Measurements from ENCODE around the gene MYH11.
A peak's percentile ranks its signal among the peaks of the same experiment; 100 is the strongest.

MYH11 gene

DNA sequence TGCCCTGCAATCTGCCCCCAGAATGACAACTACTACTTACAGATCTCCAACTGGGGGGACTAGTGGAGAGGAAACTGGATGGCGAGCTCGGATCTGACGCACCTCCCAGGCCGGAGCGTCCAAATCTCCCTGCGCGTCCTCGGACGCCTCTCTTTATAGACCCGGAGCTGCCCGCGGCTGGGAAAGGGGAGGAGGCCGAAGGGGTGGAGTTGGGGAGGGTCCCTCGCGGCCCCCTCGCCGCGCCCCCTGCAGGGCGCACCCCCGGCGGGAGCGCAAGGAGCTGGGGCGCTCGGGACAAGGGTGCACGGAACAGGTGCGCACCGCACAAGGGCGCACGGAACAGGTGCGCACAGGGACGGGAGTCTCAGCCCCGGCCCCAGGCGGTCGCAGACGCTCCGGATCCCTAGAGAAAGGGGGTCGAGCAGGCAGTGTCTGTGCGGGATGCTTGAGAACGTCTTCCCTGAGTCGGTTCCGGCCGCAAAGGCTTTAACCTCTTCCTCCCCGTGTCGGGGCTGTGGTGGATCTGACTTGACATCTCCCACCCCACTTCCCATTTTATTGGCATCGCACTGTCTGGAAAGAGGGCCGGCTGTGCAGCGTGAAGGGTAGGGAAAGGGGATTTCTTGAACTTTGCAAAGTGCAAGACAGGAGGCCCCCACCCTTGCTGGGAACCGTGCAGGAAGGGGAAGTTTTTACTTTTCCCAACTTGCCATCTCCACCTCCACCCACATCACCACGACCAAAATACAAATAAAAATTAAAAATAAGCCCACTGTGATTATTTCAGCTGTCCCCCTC, at the start of gene MYH11:
TSS of gene MYH11 (minus strand) at position 128 of the 798 bp plus-strand sequence. CDS start 18,776 bp downstream, outside the sequence.
- DNase-seq = no peak

DNA sequence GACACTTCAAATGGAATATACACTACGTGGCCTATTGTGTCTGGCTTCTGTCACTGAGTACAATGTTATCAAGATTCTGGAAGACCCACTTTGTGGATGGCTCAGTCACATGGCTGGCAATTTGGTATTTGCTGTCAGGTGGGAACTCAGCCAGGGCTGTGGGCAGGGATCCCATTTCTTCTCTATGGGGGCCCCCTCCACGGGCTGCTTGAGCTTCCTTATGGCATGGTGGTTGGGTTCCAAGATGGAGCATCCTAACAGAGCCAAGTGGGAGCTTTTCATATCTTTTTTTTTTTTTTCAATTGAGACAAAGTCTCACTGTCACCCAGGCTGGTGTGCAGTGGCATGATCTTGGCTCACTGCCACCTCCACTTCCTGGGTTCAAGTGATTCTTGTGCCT, 49.6 kb upstream of the MYH11 start:
- no peak for DNase-seq

DNA sequence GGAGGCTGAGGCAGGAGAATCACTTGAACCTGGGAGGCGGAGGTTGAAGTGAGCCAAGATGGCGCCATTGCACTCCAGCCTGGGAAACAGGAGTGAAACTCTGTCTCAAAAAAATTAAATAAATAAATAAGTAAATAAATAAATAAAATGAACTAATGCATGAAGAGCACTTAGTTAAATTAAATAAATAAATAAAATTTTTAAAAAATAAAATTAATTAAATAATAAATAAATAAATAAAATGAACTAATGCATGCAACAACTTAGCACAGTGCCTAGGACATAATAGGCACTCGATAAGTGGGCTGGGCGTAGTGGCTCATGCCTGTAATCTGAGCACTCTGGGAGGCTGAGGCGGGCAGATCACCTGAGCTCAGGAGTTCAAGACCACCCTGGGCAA, 47.1 kb upstream of the MYH11 start:
- DNase-seq = no peak

DNA sequence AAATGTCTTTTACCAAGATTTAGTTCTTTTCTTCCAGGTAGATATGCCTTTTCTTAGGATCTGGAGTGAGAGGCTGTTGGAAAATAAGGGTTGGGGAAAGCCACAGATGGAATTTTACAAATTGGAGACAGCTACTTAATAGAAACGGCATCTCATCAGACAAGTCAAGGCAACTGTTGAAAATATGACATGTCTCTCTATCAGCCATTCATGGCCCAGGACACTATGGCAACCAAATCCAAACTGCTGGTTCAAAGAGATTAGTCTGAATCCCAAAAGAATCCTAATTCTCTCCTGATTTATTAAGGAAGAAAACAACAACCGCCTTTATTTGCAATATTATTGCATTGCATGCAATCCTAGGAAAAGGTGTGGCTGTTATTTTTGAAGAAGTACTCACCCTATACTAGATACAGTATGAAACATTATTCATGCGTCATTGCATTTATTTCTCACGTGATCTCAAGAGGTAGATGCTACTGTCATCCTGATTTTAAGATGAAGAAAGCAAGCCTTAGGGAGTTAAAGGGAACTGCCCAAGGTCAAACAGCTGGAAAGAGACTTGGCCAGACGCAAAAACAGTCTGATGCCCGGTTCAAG, 44.2 kb upstream of the MYH11 start:
- no peak for DNase-seq

DNA sequence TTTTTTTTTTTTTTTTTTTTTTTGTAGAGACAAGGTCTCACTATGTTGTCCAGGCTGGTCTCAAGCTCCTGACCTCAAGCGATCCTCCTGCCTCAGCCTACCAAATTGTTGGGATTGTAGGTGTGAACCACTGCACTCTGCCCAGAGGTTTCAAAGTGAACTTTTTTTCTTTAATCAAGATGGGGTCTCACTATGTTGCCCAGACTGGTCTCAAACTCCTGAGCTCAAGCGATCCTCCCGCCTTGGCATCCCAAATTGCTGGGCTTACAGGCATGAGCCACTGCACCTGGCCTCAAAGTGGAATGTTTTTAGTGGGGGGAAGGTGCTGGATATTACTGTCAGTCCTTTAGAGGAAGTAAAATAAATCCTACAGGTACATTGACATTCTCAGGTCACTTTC, 43.5 kb upstream of the MYH11 start:
- no peak for DNase-seq

DNA sequence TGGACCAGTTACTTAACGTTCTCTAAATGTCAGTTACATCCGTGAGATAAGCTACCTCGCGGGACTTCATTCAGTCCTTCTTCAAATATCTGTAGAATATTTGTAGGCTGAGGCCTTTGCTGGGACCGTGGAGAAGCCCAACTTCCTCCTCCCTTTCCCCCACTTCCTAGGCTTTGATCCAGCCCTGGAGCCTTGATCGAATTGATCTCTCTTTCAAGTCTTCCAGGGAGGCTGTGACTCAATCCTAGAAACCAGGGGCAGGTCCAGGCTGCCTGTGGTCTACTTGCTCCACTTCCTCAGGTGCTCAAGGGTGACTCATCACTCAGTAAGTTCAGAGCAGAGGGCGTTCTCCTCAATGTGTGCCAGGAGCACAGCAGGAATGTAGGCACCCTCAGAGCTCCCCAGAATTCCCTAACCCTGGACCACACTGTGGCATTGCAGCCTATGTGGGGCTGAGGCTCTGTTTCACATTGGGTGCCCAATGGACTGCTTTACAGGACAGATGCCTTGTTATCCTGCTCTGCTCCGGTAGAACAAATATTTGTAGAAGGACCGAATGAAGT, 42.8 kb upstream of the MYH11 start:
- DNase-seq = peak in 1 of 2 experiments; percentile 13

DNA sequence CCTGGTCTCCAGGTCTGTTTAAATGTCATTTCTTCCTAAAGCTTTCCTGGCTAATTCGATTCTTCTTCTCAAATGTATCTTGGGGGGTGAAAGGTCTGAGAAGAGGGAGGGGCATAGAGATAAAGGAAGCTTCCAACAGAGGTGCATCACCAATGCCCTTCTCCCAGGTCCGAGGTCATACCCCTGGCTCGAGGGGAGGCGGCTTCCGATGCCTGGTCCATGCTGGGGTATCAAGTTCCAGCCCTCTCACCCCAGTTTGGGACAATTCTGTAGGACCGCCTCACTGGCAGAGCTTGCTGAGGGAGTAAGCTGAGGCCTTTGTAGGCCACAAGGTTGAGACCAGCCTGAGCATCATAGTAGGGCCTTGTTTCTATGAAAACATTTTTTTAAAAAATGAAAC, 41.8 kb upstream of the MYH11 start:
- DNase-seq = no peak

DNA sequence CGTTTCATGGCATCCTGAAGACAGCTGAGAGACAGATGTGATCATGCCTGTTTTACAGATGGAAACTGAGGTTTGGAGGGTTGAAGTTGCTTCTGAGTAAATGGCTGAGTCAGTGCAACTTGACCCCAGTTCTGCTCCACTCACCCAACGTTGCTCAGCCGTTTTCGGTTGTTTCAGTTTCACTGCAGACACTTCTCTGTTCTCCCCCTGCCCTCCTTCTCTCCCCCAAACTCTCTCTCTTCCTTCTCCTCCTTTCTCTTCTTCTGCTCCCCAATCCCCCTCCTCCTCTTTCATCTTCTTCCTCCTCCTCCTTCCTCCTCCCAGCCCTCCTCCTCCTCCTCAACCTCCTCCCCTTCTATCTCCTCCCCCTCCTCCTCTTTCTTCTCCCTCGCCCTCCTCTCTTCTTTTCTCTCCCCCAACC, 41.0 kb upstream of the MYH11 start:
- DNase-seq = no peak

DNA sequence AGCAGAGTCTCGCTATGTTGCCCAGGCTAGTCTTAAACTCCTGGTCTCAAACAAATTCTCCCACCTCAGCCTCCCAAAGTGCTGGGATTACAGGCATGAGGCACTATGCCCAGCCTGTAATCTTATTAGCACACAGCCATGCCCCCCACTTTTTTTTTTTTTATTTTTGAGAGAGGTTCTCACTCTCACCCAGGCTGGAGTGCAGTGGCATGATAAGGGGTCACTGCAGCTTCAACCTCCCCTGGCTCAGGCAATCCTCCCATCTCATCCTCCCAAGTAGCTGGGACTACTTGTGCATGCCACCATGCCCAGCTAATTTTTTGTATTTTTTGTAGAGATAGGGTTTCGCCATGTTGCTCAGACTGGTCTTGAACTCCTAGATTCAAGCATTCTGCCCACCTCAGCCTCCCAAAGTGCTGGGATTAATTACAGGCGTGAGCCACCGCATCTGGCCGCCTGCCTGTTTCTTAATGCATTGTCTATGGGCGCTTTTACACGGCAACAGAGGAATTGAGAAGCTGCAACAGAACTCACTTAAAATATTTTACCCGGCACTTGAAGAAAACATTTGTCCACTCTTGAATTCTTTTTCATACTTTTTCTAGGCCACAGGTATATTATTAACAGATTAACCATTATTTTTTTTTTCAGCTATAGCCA, 40.4 kb upstream of the MYH11 start:
- DNase-seq = no peak

DNA sequence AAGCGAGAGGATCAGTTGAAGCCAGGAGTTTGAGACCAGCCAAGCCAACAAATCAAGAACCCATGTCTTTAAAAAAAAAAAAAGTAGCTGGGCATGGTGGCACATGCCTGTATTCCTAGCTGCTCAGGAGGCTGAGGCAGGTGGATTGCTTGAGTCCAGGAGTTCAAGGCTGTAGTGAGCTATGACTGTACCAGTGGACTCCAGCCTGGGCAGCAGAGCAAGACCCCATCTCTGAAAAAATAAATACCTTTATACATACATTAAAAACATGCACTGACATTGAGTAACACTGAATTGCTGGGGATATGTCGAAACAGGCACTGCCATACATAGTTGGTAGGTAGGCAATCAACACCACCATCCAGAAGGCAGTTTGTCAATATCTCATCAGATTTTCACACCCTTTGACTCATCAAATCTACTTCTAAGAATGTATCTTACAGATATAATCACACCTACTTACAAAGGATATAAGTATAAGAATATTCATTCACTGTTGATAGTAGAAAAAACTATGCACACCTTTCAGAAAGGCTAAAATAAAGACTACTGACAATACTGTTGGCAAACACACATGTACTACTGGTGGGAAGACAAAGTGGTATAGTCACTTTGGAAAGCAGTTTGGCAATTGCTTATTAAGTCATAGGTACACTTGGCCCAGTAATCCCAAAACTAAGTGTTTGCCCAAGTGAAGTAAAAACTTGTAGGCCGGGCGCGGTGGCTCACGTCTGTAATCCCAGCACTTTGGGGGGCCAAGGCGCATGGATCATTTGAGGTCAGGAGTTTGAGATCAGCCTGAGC, 37.9 kb upstream of the MYH11 start:
- DNase-seq = peak; percentile 26 to 40

DNA sequence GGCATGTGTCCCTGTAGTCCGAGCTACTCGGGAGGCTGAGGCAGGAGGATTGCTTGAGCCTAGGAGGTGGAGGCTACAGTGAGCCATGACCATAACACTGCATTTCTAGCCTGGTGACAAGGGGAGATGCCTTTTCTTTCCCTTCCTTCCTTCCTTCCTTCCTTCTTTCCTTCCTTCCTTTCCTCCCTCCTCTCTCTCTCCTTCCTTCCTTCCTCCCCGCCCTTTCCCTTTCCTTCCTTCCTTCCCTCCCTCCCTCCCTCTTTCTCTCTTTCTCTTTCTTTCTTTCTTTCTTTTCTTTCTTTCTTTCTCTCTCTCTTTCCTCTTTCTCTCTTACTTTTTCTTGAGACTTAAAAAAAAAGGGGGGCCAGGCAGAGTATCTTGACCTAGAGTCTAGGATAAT, 34.7 kb upstream of the MYH11 start:
- DNase-seq = no peak

DNA sequence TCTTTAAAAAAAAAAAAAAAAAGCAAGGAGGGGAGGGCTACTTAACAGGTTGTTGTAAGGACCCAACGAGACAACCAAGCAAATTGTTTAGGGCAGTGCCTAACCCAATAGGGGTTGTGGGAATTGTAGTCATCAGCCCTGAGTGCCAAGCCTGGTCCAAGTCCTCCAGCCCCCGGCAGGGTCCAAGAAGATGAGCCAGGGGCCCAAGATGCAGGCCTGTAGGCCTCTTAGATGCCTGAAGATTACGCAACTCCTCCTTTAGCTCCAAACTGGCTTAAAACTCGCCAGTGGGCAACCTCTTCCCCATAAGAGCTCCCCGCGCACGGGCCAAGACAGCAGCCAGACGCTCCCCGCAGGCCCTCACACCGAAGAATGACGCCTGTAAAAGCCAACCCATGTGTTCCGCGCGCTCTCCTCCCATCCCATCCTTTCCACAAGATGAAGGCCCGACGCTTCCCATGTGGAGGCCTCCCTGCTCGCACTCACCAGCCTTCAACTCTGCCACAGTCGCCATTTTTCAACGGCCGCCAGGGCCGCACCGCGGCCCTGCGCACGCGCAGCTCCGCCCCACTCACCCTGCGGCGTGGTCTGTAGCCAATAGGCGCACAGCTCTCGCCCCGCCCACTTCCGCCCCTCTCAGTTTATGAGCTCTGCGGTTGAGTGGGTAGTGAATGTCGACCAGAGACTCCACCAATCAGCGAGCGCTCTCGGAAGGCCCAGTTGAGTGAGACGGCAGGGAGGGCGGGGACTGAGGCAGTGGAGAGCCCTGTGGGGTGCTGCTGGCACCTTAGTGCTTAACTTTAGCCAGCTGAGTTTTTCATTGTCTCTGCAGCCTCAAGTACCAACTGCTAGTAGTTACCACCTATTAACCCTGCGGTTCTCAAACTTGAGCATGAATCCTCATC, 31.5 kb upstream of the MYH11 start, which contains the start of gene CEP20:
TSS of gene CEP20 (minus strand) at position 532 of the 905 bp plus-strand sequence. CDS start at position 514, 18 bp downstream.
- DNase-seq = peak; percentile 98

DNA sequence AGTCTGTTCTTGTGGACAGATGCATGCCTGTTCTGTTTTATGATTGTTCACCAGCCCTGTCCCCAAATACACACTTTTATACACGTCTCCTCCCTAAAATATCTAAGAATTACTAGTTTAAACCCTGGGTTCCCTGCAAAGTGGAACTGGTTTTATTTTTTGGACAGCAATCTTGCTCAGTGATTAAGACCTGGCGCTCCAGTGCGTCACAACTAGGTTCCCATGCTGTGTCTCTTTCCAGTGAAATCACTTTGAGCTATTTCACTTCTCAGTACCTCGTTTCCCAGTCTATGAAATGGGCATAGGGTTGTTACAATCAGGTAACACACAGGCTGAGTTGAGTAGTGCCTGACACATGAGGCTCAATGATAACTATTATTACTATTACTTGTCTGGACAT, 30.5 kb upstream of the MYH11 start:
- no peak for DNase-seq

DNA sequence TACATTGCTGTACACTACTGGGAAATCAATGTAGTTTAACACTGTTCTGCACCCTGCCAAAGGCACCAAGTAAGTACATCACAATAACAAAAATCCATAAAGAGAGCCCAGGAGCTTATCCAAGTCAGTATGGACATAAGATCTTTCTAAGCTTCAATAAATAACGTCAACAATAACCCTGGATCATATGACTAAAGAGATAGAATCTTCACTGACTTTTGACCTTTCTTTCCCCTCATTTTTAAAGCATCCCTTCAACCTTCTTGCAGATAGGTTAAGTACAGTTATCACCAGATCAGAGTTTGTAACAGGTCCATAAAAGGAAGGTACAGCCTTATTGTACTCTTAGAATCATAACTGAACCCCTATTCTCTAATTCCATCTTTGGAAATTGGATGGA, 29.2 kb upstream of the MYH11 start:
- no peak for DNase-seq

DNA sequence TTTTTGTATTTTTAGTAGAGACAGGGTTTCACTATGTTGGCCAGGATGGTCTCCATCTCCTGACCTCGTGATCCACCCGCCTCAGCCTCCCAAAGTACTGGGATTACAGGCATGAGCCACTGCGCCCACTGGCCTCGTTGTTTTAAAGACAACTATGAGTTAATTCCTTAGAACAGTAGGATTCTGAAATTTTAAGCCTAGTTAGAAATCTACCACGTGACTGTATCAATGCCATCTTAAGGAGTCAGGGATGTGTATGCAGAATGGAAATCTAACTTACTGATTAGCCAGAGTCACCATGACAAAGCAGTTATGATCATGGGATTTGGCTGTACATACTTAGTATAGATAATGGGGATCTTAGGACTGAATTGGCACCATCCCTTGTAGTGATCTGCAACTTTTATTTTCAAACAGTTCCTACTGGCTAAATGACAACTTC, 28.8 kb upstream of the MYH11 start:
- no peak for DNase-seq

DNA sequence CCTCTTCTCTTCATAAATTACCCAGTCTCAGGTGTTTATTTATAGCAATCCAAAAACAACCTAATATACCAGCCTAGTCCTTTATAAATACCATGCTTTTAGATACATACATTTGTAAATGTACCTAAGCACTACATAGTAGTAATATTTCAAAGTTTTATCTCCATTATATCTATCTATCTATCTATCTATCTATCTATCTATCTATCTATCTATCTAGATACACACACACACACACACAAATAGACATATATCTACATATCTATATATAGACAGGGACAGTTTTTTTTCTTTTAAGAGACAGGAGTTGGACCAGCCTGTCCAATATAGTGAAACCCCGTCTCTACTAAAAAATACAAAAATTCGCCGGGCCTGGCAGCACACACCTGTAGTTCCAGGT, 25.7 kb upstream of the MYH11 start:
- no peak for DNase-seq

DNA sequence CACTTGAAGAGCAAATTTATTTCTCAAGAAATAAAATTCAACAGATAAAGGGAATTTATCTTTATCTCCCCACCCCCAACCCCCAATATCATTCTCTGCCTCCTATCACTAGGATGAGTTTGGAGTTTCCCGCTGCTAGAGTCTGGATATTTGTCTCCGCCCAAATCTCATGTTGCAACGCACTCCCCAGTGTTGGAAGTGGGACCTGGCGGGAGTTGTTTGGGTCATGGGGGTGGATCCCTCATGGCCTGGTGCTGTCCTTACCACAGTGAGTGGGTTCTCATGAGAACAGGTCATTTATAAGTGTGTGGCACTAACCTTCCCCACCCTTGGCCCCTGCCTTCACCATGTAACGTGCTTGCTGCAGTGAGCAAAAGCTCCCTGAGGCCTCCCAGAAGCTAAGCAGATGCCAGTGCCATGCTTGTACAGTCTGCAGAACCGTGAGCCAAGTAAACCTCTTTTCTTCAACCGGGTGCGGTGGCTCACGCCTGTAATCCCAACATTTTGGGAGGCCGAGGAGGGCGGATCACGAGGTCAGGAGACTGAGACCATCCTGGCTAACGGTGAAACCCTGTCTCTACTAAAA, 25.1 kb upstream of the MYH11 start:
- no peak for DNase-seq

DNA sequence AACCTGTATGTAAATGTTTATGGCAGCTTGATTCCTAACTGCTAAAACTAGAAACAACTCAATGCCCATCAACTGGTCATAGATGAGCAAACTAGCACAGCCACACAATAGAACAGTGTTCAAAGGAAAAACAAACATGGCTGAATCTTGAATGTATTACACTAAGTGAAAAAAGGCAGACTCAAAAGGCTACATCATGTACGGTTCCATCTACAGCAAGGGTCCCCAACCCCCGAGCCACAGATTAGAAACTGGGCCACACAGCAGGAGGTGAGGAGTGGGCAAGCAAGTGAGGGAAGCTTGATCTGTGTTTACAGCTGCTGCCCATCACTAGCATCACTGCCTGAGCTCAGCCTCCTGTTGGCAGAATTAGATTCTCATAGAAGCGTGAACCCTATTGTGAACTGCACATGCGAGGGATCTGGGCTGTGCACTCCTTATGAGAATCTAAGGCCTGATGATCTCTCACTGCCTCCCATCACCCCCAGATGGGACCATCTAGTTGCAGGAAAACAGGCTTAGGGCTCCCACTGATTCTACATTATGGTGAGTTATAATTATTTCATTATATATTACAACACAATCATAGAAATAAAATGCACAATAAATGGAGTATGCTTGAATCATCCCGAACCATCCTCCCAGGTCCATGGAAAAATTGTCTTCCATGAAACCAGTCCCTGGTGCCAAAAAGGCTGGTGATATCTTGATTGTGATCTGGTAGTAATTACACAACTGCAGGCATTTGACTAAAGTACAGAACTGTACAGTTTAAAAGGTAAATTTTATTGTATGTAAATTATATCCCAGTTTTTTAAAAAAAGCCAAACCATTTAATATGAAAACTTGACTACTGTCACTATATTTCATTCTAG, 23.8 kb upstream of the MYH11 start:
- no peak for DNase-seq

DNA sequence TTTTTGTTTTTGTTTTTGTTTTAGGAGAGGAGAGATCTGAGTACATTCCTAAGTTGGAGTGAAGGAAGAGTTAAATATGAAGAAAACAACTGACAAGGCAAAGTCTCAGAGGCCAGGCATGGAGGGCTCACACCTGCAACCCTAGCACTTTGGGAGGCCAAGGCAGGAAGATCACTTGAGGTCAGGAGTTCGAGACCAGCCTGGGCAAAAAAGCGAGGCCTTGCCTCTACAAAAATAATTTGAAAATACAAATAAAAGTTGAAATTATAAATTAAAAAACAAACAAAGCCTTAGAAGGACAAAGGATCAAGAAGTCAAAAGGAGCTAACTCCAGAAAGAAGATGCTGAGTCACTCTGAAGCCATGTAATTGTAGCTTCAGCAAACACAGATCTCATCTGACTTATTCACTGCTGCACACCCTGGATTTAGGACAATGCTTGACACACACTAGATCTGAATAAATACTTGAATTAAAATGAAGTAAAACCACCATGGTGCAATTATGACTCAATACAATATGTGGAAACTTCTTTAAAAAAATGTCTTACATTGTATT, 22.5 kb upstream of the MYH11 start:
- peak; percentile 28 to 44 for DNase-seq

DNA sequence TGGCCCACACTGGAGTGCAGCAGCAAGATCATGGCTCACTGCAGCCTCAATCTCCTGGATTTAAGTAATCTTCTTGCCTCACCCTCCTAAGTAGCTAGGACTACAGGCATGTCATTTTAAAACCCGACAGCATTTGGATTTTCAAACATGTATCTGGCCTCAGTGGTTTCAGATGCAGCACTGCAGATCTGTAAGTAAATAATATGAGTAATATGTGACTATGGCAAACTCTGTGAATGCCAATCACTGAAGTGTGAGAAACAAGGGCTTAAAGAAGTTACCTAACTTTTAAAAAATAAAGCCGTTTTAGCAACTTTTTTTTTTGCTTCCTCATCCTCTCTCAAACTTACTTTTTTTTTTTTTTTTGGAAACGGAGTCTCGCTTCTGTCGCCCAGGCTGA, 19.7 kb upstream of the MYH11 start:
- no peak for DNase-seq

Measured in AML-193 (cell line).